H9 (cell line): ENCODE results near the gene PLPP1. TPM values are rescaled to one million over a fixed set of nuclear protein-coding genes. Genes with fewer than 3 reads are reported as not detected.

ENCODE experiments used
- DNase-seq: peaks from one replicate; pipeline ENCODE4 v3.0.0-alpha.2; 2017
- H2AFZ ChIP-seq: one replicate; pipeline ENCODE4 v1.6.1; 2013; ENCODE audit warnings: mild to moderate bottlenecking, low read length, control low read depth, moderate library complexity
- H2AK5ac ChIP-seq: 2 replicates; pipeline ENCODE4 v1.6.1; 2013; ENCODE audit warnings: low read length, control low read depth, mixed read lengths; ENCODE audit not compliant: insufficient read length
- H2BK120ac ChIP-seq: one replicate; pipeline ENCODE4 v1.6.1; 2013; ENCODE audit warnings: low read depth, mild to moderate bottlenecking, low read length, control low read depth, inconsistent platforms; ENCODE audit not compliant: poor library complexity, severe bottlenecking
- H2BK12ac ChIP-seq: 2 replicates; pipeline ENCODE4 v1.6.1; 2013; ENCODE audit warnings: low read length, control low read depth, mixed read lengths, low read depth; ENCODE audit not compliant: insufficient read length
- H2BK15ac ChIP-seq: 2 replicates; pipeline ENCODE4 v1.6.1; 2013; ENCODE audit warnings: low read depth, low read length, control low read depth
- H2BK20ac ChIP-seq: one replicate; pipeline ENCODE4 v1.6.1; 2013; ENCODE audit warnings: low read depth, mild to moderate bottlenecking, low read length, control low read depth, inconsistent platforms; ENCODE audit not compliant: poor library complexity, severe bottlenecking
- H2BK5ac ChIP-seq: 2 replicates; pipeline ENCODE4 v1.6.1; 2013; ENCODE audit warnings: low read length, control low read depth, mixed read lengths; ENCODE audit not compliant: insufficient read length
- H3K14ac ChIP-seq: 2 replicates; pipeline ENCODE4 v1.6.1; 2013; ENCODE audit warnings: low read length, control low read depth; ENCODE audit not compliant: insufficient read depth
- H3K18ac ChIP-seq: 2 replicates; pipeline ENCODE4 v1.6.1; 2013; ENCODE audit warnings: low read depth, mild to moderate bottlenecking, mixed read lengths, low read length, control low read depth; ENCODE audit not compliant: insufficient read length
- H3K23ac ChIP-seq: 2 replicates; pipeline ENCODE4 v1.6.1; 2013; ENCODE audit warnings: low read length, control low read depth, mixed read lengths, low read depth; ENCODE audit not compliant: insufficient read length
- H3K23me2 ChIP-seq: 2 replicates; pipeline ENCODE4 v1.6.1; 2013; ENCODE audit warnings: low read depth, mild to moderate bottlenecking, mixed read lengths, low read length, control low read depth; ENCODE audit not compliant: insufficient read length, poor library complexity, severe bottlenecking
- H3K27ac ChIP-seq: 2 replicates; pipeline ENCODE4 v1.5.1; 2013; ENCODE audit warnings: low read length, control low read depth, mixed read lengths, low read depth; ENCODE audit not compliant: insufficient read length
- H3K27me3 ChIP-seq: 2 replicates; pipeline ENCODE4 v1.6.1; 2013; ENCODE audit warnings: low read length, control low read depth, inconsistent platforms; ENCODE audit not compliant: insufficient read depth
- H3K4ac ChIP-seq: 2 replicates; pipeline ENCODE4 v1.6.1; 2013; ENCODE audit warnings: low read depth, mild to moderate bottlenecking, control low read depth, inconsistent platforms, low read length, moderate library complexity
- H3K4me1 ChIP-seq: 2 replicates; pipeline ENCODE4 v1.6.1; 2013; ENCODE audit warnings: low read length, control low read depth, inconsistent platforms; ENCODE audit not compliant: insufficient read depth
- H3K4me2 ChIP-seq: 2 replicates; pipeline ENCODE4 v1.6.1; 2013; ENCODE audit warnings: low read length, control low read depth, mixed read lengths; ENCODE audit not compliant: insufficient read length, insufficient read depth
- H3K56ac ChIP-seq: 2 replicates; pipeline ENCODE4 v1.6.1; 2013; ENCODE audit warnings: low read depth, mild to moderate bottlenecking, mixed read lengths, low read length, control low read depth; ENCODE audit not compliant: insufficient read length
- H3K79me1 ChIP-seq: 2 replicates; pipeline ENCODE4 v1.6.1; 2013; ENCODE audit warnings: low read depth, mild to moderate bottlenecking, moderate library complexity, low read length, control low read depth, inconsistent platforms; ENCODE audit not compliant: insufficient read depth, poor library complexity, severe bottlenecking
- H3K79me2 ChIP-seq: 2 replicates; pipeline ENCODE4 v1.6.1; 2013; ENCODE audit warnings: low read length, control low read depth, inconsistent platforms; ENCODE audit not compliant: insufficient read depth
- H3K9ac ChIP-seq: 2 replicates; pipeline ENCODE4 v1.6.1; 2013; ENCODE audit warnings: low read length, control low read depth, mixed read lengths; ENCODE audit not compliant: insufficient read length; ENCODE audit errors: extremely low read depth
- H3K9me3 ChIP-seq: one replicate; pipeline ENCODE4 v1.6.1; 2013; ENCODE audit warnings: low read depth, low read length, inconsistent platforms; ENCODE audit not compliant: control insufficient read depth
- H3T11ph ChIP-seq: one replicate; pipeline ENCODE4 v1.6.1; 2013; ENCODE audit warnings: mild to moderate bottlenecking, low read length, control low read depth, inconsistent platforms
- H4K20me1 ChIP-seq: one replicate; pipeline ENCODE4 v1.6.1; 2013; ENCODE audit not compliant: control insufficient read depth, insufficient read length, insufficient read depth
- H4K5ac ChIP-seq: 2 replicates; pipeline ENCODE4 v1.6.1; 2013; ENCODE audit warnings: low read depth, mild to moderate bottlenecking, mixed read lengths, low read length, control low read depth; ENCODE audit not compliant: insufficient read length
- H4K8ac ChIP-seq: replicated peaks from 2 replicates; pipeline ENCODE4 v1.6.1; 2013; ENCODE audit warnings: low read length, control low read depth, mixed read lengths, low read depth; ENCODE audit not compliant: insufficient read length
- H4K91ac ChIP-seq: 2 replicates; pipeline ENCODE4 v1.6.1; 2013; ENCODE audit warnings: low read depth, mild to moderate bottlenecking, moderate library complexity, mixed read lengths, low read length, control low read depth; ENCODE audit not compliant: insufficient read length
- H3K27ac Mint-ChIP-seq, 3 experiments: 2 replicates in 2 of 3; 3 replicates in 1 of 3; pipeline ENCODE4 v1.8.0; 2020 to 2021; ENCODE audit warnings: mixed read lengths in 3 of 3, mild to moderate bottlenecking in 1 of 3, moderate library complexity in 1 of 3
- H3K27me3 Mint-ChIP-seq: 2 replicates; pipeline ENCODE4 v1.8.0; 2021; ENCODE audit warnings: low read depth, mild to moderate bottlenecking, moderate library complexity, mixed read lengths
- H3K36me3 Mint-ChIP-seq, 3 experiments: 2 replicates in 2 of 3; 3 replicates in 1 of 3; pipeline ENCODE4 v1.8.0; 2020 to 2021; ENCODE audit warnings: low read depth in 3 of 3, mixed read lengths in 3 of 3; ENCODE audit not compliant: insufficient read depth in 1 of 3
- H3K4me1 Mint-ChIP-seq, 2 experiments: 2 replicates each; pipeline ENCODE4 v1.8.0; 2020; ENCODE audit warnings: mixed read lengths in 2 of 2
- H3K4me3 Mint-ChIP-seq, 2 experiments: 2 replicates in 1 of 2; 3 replicates in 1 of 2; pipeline ENCODE4 v1.8.0; 2020 to 2021; ENCODE audit warnings: mild to moderate bottlenecking in 2 of 2, mixed read lengths in 2 of 2, moderate library complexity in 1 of 2
- H3K9me3 Mint-ChIP-seq, 2 experiments: 2 replicates in 1 of 2; 3 replicates in 1 of 2; pipeline ENCODE4 v1.8.0; 2020; ENCODE audit warnings: mild to moderate bottlenecking in 2 of 2, mixed read lengths in 2 of 2, moderate library complexity in 1 of 2
- CTCF ChIP-seq: fragments of 200-600 bp; sonication (generic); conservative IDR thresholded peaks from 3 replicates; pipeline ENCODE4 v1.8.0; 2021; ENCODE audit warnings: antibody characterized with exemption, mild to moderate bottlenecking
- WGBS: extraction: QIAGEN DNeasy Blood & Tissue Kit; methylation state at CpG from one replicate; pipeline ENCODE4 v1.1.7; 2013; ENCODE audit warnings: missing lambda C conversion rate, low lambda C conversion rate, mixed read lengths; ENCODE audit not compliant: insufficient read length; ENCODE audit errors: extremely low coverage; 5-methylcytosine and 5-hydroxymethylcytosine counted together
- total RNA-seq: library from RNA; stranded (reverse); gene quantifications from 2 replicates; pipeline ENCODE4 v1.2.1, GENCODE V29; 2021

Gene PLPP1
- total RNA-seq, 1 experiment from 2014 or later: 85.9 TPM

- H3K18ac ChIP-seq: no peak overlapping the region
- no peak overlapping the region for H3K56ac ChIP-seq
- no peak overlapping the region for H3K9ac ChIP-seq
- Mint-ChIP-seq H3K27ac (peak overlapping the region in 2 of 3 experiments; percentile 64 to 71; a peak in 5 of 7 replicates), H3K9me3 (no peaks in the 10 kb centered on the region), H3K36me3 (no peaks in the 10 kb centered on the region), H3K4me3 (no peak overlapping the region), H3K4me1 (peaks cover 25 to 31% of the 10 kb centered on the region in 2 experiments), H3K27me3 (no peaks in the 10 kb centered on the region)
- no peak for TF ChIP-seq CTCF
- no peak overlapping the region for H2BK12ac ChIP-seq
- H2AFZ ChIP-seq: no peak overlapping the region
- H4K5ac ChIP-seq: no peak overlapping the region
- no peak overlapping the region for H3K4ac ChIP-seq
- H2BK5ac ChIP-seq: no peak overlapping the region
- no peak overlapping the region for H3K27ac ChIP-seq
- no peak overlapping the region for H3K23ac ChIP-seq
- H3K4me2 ChIP-seq: no peak overlapping the region
- H3K9me3 ChIP-seq: no peaks in the 10 kb centered on the region
- H3K27me3 ChIP-seq: no peaks in the 10 kb centered on the region
- no peaks in the 10 kb centered on the region for H3K4me1 ChIP-seq
- no peak overlapping the region for H2BK120ac ChIP-seq
- no CpG with 5 or more reads among the region's 1 CpG for WGBS
- no peaks in the 10 kb centered on the region for H3K23me2 ChIP-seq
- H3K14ac ChIP-seq: no peak overlapping the region
- H4K20me1 ChIP-seq: no peaks in the 10 kb centered on the region
- H3K79me2 ChIP-seq: no peaks in the 10 kb centered on the region
- H2BK15ac ChIP-seq: no peak overlapping the region
- no peak overlapping the region for H4K91ac ChIP-seq
- DNase-seq: no peak
- no peaks in the 10 kb centered on the region for H3K79me1 ChIP-seq
- no peak overlapping the region for H3T11ph ChIP-seq
- no peak overlapping the region for H4K8ac ChIP-seq
- H2BK20ac ChIP-seq: no peak overlapping the region
- H2AK5ac ChIP-seq: no peak overlapping the region
Observed at GRCh38 chr5:55541056-55541635, 6.4 kb upstream of the PLPP1 start.
